ENCODE results near the gene PRSS50.

GRCh38 chr3:46713050-46713897 lies 4.4 kb downstream of the PRSS50 start:
- TF ChIP-seq CTCF (IDR thresholded peaks at IDR 0.05 in 4 of 5, conservative IDR thresholded peaks at IDR 0.05 in 1 of 5) (no peak), POLR2A (IDR thresholded peaks at IDR 0.05) (no peak)

Data from gastrocnemius medialis (tissue), 4 donors.